ENCODE data around the gene OTOG.

The OTOG gene

GRCh38 chr11:17646451-17647145 is 99.5 kb downstream of the OTOG start:
- no peak for DNase-seq (ENCODE audit: low read depth)
- no peak for TF ChIP-seq CTCF (IDR thresholded peaks at IDR 0.05; ENCODE audit: low read depth, low read length, missing control alignments)
- no peak overlapping the region for H3K4me3 ChIP-seq (ENCODE audit: low read depth, low read length)
- in situ Hi-C loops (cut with HindIII; ENCODE audit: low sequenced_read_pairs): no loop called here

GRCh38 chr11:17648528-17648927 is 101.5 kb downstream of the OTOG start:
- no peak for DNase-seq (ENCODE audit: low read depth)
- TF ChIP-seq CTCF (IDR thresholded peaks at IDR 0.05; ENCODE audit: low read depth, low read length, missing control alignments): no peak
- in situ Hi-C loops (cut with HindIII; ENCODE audit: low sequenced_read_pairs): no loop called here
- H3K4me3 ChIP-seq (ENCODE audit: low read depth, low read length): no peak overlapping the region

GRCh38 chr11:17649261-17649660 is 102.2 kb downstream of the OTOG start:
- H3K4me3 ChIP-seq (ENCODE audit: low read depth, low read length): no peak overlapping the region
- in situ Hi-C loops (cut with HindIII; ENCODE audit: low sequenced_read_pairs): no loop called here
- no peak for TF ChIP-seq CTCF (IDR thresholded peaks at IDR 0.05; ENCODE audit: low read depth, low read length, missing control alignments)
- no peak for DNase-seq (ENCODE audit: low read depth)

- in situ Hi-C loops (cut with HindIII; ENCODE audit: low sequenced_read_pairs): no loop called here
- H3K4me3 ChIP-seq (ENCODE audit: low read depth, low read length): no peak overlapping the region
- DNase-seq (ENCODE audit: low read depth): no peak
- no peak for TF ChIP-seq CTCF (IDR thresholded peaks at IDR 0.05; ENCODE audit: low read depth, low read length, missing control alignments)
Observed at GRCh38 chr11:17649696-17650095, 102.6 kb downstream of the OTOG start.

GRCh38 chr11:17650127-17650911 is 103.3 kb downstream of the OTOG start:
- no peak overlapping the region for H3K4me3 ChIP-seq (ENCODE audit: low read depth, low read length)
- in situ Hi-C loops (cut with HindIII; ENCODE audit: low sequenced_read_pairs): no loop called here
- DNase-seq (ENCODE audit: low read depth): peak; percentile 15
- no peak for TF ChIP-seq CTCF (IDR thresholded peaks at IDR 0.05; ENCODE audit: low read depth, low read length, missing control alignments)

GRCh38 chr11:17651061-17651460 is 104.0 kb downstream of the OTOG start:
- TF ChIP-seq CTCF (IDR thresholded peaks at IDR 0.05; ENCODE audit: low read depth, low read length, missing control alignments): no peak
- H3K4me3 ChIP-seq (ENCODE audit: low read depth, low read length): no peak overlapping the region
- DNase-seq (ENCODE audit: low read depth): no peak
- in situ Hi-C loops (cut with HindIII; ENCODE audit: low sequenced_read_pairs): no loop called here
